ENCODE measurements around the gene DLG5. TPM values are rescaled to one million over a fixed set of nuclear protein-coding genes. Genes with fewer than 3 reads are reported as not detected.

Gene DLG5
- total RNA-seq, 1 experiment from 2014 or later = 60.3 TPM

DNA sequence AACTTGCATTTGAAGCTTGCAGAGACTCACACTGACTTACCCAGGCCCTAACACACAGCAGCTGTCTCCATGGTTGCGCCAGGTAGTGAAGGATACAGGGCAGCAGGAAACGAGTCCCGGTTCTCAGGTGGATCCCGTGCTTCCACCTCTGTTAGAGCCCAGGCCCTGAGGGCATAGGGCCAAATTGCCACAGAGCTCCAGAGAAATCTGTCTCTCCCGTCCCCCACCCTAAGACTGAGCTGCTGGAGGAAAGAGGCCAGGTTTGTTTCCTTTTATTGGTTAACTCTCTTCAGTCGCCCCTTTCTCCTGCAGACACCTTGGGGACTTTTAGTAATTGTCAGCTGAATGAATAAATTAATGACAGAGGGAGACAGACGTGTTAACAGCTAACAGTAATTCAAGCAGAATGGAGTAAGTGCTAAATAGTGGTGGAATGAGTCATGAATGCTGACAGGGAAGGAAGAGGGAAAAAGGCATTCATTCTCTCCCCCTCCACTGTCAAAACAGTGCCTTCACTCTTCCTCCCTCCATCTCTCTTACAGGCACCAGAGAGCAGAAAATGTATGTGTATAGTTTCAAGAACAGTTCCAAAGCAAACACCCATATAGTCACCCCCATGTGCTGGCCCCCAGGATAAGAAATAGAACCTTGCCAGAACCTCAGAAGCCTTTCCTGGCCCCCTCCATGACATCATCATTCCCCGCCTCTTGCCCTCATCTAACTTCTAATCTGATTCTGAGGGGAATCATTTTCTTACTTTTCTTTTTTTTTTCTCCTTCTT, 16.8 kb upstream of the DLG5 start:
- peak; percentile 94 for DNase-seq (ENCODE audit: low spot score)

- DNase-seq (ENCODE audit: low spot score) = no peak
Observed at GRCh38 chr10:77941790-77942189, 15.2 kb upstream of the DLG5 start.

GRCh38 chr10:77940627-77941026, 14.1 kb upstream of the DLG5 start:
- DNase-seq (ENCODE audit: low spot score) = no peak

GRCh38 chr10:77940225-77940624, 13.7 kb upstream of the DLG5 start:
- DNase-seq (ENCODE audit: low spot score) = no peak

- DNase-seq (ENCODE audit: low spot score) = peak; percentile 19
Observed at GRCh38 chr10:77939561-77940001, 13.0 kb upstream of the DLG5 start.

GRCh38 chr10:77936697-77937567, 10.4 kb upstream of the DLG5 start:
- DNase-seq (ENCODE audit: low spot score) = no peak

DNA sequence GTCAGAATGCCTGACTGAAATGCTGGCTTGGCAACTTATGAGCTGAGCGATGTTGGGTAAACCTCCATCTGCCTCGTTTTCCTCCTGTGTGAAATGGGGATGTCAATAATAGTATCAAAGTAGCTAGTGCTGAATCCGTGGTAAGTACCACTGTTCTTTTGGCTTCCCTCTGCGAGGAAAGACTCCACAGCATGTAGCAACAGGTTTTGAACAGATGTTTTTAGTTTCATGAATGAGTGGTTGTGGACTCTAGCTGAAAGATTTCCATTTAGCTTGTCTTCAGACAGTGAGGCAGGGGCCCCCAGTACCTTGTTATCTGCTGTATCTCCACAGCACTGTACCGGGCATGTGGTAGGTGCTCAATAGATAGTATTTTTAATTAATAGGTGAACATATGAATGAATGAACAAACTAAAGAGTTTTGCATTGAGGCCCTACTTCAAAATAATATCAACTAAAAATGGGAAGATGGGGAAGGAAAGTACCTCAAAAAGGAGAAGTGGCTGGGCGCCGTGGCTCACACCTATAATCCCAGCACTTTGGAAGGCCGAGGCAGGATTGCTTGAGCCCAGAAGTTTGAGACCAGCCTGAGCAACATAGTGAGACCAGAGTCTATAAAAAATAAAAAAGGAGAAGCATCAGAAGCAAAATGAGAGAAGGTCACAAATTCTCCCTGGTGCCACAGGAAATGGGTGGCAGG, 5.6 kb upstream of the DLG5 start:
- DNase-seq (ENCODE audit: low spot score) = no peak

DNA sequence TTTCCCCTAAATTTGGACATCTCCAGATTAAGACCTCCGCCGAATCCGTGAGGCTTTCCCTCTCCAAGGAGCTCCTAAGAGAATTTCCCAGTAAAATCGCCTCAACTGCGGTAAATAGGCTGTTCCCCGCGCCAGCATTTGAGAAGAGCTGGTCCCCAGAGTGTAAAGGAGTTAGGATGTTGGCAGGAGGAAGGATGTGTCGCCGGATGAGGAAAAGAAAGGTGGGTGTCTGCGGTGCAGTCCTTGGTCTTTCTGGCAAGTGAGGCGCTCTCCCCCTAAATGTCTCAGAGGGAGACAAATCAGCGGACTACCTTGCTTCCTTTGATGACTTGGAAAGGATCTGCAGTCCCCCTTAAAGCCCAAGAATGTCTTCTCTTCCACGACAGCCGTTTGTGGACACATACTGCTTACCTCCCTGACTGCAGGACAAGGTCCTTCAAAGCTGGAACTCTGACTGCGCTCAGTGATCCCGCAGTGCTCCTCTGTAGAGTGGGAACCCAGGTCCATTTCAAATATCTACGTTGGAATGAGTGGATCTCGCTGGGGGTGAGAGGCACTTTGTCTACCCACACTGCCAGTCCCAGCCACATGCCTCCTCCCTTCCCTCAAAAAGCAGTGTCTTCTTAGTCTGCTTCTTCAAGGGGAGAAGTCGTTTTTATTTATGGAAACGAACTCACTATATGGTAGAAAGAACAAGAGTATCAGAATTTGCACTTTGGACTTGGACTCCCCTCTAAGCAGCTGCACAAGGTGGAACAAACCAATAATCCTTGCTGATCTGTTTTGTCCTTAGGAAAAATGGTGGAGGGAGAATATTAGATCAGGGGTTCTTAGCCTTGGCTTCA, 1.1 kb upstream of the DLG5 start:
- DNase-seq (ENCODE audit: low spot score) = no peak

DNA sequence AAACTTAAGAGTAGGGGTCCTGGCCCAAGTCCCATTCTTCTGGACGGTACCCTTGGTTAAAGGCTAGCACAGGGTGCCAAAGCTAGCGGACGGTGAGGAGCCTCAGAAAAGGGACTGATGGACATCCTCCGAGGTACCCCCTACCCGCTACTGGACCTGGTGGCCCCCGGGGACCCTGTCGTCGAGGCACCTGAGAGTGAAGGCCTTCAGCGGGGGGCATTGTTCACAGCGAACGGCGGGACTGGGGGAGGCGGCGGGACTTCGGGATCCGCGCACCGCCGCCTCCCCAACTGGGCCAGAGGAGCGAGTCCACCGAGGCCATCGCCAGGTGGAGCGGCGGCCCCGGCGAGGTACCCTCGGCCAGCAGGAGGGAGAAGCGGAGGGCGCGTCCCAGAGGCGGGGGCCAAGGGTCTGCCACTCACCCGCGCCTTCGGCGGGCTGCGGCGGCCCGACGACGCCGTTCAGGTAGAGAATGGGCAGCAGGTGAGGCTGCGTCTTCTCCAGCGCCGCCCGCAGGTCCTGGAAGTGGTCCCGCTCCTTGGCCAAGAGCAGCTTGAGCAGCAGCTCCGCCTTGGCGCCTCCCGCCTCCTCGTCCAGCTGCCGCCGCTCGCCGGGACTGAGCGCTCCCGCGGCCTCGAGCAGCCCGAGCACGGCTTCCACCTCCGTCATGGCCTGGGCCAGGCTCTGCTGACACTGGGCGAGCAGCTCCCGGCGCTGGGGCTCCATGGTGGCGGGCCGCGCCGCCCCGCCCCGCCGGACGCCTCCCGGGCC, 575 bp downstream of the DLG5 start:
- DNase-seq (ENCODE audit: low spot score) = peak; percentile 19

DNA sequence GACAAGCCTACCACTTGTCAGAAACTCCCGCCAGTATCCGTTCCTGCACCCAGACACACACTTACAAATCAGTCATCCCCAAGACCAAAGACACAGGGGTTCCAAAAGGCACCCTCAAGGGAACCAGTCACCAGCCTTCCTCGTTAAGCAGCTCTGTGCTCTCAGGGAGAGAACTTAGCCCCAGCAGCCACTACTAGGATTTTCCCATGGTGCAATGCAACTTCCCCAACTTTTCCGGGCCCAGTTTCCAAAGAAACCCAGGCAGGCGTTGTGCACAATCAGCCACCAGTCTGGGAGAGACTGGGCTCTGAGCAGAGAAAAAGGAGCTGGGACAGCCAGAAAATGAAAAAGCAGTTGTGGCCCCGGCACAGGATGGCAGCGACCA, 1.2 kb downstream of the DLG5 start:
- DNase-seq (ENCODE audit: low spot score) = no peak

GRCh38 chr10:77922566-77923179, 3.9 kb downstream of the DLG5 start:
- no peak for DNase-seq (ENCODE audit: low spot score)

GRCh38 chr10:77922055-77922454, 4.5 kb downstream of the DLG5 start:
- DNase-seq (ENCODE audit: low spot score) = no peak

- no peak for DNase-seq (ENCODE audit: low spot score)
Observed at GRCh38 chr10:77921395-77921794, 5.2 kb downstream of the DLG5 start.

GRCh38 chr10:77920495-77920894, 6.1 kb downstream of the DLG5 start:
- DNase-seq (ENCODE audit: low spot score) = no peak

GRCh38 chr10:77919713-77920108, 6.8 kb downstream of the DLG5 start:
- peak; percentile 53 for DNase-seq (ENCODE audit: low spot score)

- DNase-seq (ENCODE audit: low spot score) = no peak
Observed at GRCh38 chr10:77915319-77916105, 11.0 kb downstream of the DLG5 start.

DNA sequence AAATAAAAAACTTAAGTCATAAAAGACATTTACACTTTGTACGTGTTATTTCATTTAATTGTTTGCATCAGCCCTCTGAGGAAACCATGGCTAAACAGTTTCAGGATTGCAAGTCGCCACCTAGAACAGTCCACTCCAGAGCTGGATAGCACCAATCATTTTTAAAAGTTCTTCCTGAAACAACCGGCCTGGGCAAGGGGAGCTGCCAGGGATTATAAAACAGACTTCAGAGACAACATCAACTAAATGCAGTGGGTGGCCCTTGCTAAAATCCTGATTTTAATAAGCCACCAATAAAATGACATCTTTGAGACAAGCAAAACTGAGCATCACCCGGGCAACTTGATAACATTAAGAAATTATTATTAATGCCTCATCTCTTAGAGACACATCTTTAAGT, 13.5 kb downstream of the DLG5 start:
- no peak for DNase-seq (ENCODE audit: low spot score)

DNA sequence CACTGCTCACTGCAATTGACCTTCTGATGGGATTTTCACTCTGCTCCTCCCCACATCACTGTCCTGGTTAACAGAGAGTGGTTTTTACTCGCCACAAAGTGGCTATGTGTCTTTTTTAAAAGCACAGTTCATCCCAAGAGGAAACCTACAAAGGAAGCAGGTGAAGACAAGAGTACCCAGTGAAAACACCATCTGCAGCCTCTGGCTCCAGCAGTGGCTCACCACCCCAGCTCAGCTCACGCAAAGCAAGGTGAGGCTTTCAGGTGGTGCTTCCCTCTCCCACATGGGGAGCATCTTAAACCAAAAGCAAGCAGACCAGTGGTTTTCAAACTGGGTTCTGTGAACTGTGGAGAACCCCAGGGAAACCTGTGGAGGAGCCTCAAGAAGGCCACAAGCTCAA, 14.0 kb downstream of the DLG5 start:
- no peak for DNase-seq (ENCODE audit: low spot score)

- peak; percentile 87 for DNase-seq (ENCODE audit: low spot score)
Observed at GRCh38 chr10:77911535-77912123, 14.9 kb downstream of the DLG5 start.

All from A172 (cell line).